Stomach (tissue), 4 donors: Measurements from ENCODE around the gene PSMA6.

ENCODE experiments used
- CTCF ChIP-seq, 7 experiments: fragments of 450-650 bp in 4 of 7; fragments of 200-600 bp in 3 of 7; sonication (generic) in 3 of 7; IDR thresholded peaks; one replicate each; pipeline ENCODE4 v1.5.1; 2016 to 2019; ENCODE audit warnings: antibody characterized with exemption in 7 of 7, control low read depth in 2 of 7, mild to moderate bottlenecking in 1 of 7
- EP300 ChIP-seq: sonication (generic); formaldehyde crosslinking; IDR thresholded peaks from one replicate; pipeline ENCODE4 v1.6.1; 2017; ENCODE audit warnings: antibody characterized with exemption
- POLR2A ChIP-seq, 4 donors: fragments of 450-650 bp; IDR thresholded peaks; one replicate each; pipeline ENCODE4 v1.6.1; 2016; ENCODE audit warnings: antibody characterized with exemption in 4 of 4, control low read depth in 2 of 4, mild to moderate bottlenecking in 1 of 4, moderate library complexity in 1 of 4

- no peak for TF ChIP-seq POLR2A (IDR thresholded peaks at IDR 0.05)
- no peak for TF ChIP-seq CTCF (IDR thresholded peaks at IDR 0.05)
- no peak for TF ChIP-seq EP300
These were observed 9.8 kb downstream of the PSMA6 start for GRCh38 chr14:35301735-35302528.
